Measurements from ENCODE around the gene EVX2. TPM values are rescaled to one million over a fixed set of nuclear protein-coding genes. Genes with fewer than 3 reads are reported as not detected.

The EVX2 gene
- total and polyA plus RNA-seq, 2 of the 4 experiments (the other 2 are of a cell fraction) = not detected

- no peak for TF ChIP-seq NFE2L2 (IDR thresholded peaks at IDR 0.05; ENCODE audit: low read depth, low read length)
- no peak for TF ChIP-seq CTCF (conservative IDR thresholded peaks at IDR 0.05; ENCODE audit: low read depth, low read length)
- no peak for TF ChIP-seq ELK1 (IDR thresholded peaks at IDR 0.05; ENCODE audit: borderline replicate concordance, low read depth, low read length)
- no peak for TF ChIP-seq CHD1 (IDR thresholded peaks at IDR 0.05; ENCODE audit: low read depth, low read length)
- no peak for TF ChIP-seq RCOR1 (IDR thresholded peaks at IDR 0.05; ENCODE audit: insufficient replicate concordance, low read length)
- no peak for TF ChIP-seq USF2 (IDR thresholded peaks at IDR 0.05; ENCODE audit: low read depth, low read length)
- TF ChIP-seq BHLHE40 (IDR thresholded peaks at IDR 0.05; ENCODE audit: low read depth, low read length) = no peak
- no peak for TF ChIP-seq RAD21 (IDR thresholded peaks at IDR 0.05; ENCODE audit: low read length)
- TF ChIP-seq MAFK (IDR thresholded peaks at IDR 0.05; ENCODE audit: low read depth, low read length) = no peak
- no peak for TF ChIP-seq RFX5 (IDR thresholded peaks at IDR 0.05; ENCODE audit: low read depth, low read length)
- TF ChIP-seq MAZ (IDR thresholded peaks at IDR 0.05; ENCODE audit: borderline replicate concordance, low read depth, low read length) = no peak
- TF ChIP-seq CEBPB (IDR thresholded peaks at IDR 0.05; ENCODE audit: low read depth, low read length) = no peak
- no peak for TF ChIP-seq MXI1 (IDR thresholded peaks at IDR 0.05; ENCODE audit: borderline replicate concordance, low read depth, low read length)
- no peak overlapping the region for H2BK120ac ChIP-seq (ENCODE audit: low read depth, low read length)
- no peaks in the 10 kb centered on the region for H4K20me1 ChIP-seq (ENCODE audit: insufficient read depth, low read length)
- ATAC-seq (ENCODE audit: low read depth) (no peak), DNase-seq (no peak)
- POLR2A ChIA-PET (ENCODE audit: unreplicated experiment) = no interaction called here
- no peak overlapping the region for H2AK5ac ChIP-seq (ENCODE audit: low read depth, low read length)
- H3K9ac ChIP-seq (ENCODE audit: low read depth, low read length) = no peak overlapping the region
- H3K4ac ChIP-seq (ENCODE audit: low read depth, low read length) = no peak overlapping the region
- no peak overlapping the region for H3K4me2 ChIP-seq (ENCODE audit: low read depth, low read length)
- H3K4me1 ChIP-seq (ENCODE audit: control insufficient read depth, insufficient read depth, low read length) = peaks cover 3% of the 10 kb centered on the region; the same call in 1 of the 2 replicates
- no peak overlapping the region for H2BK15ac ChIP-seq (ENCODE audit: low read depth, low read length)
- in situ Hi-C loops (cut with MboI; ENCODE audit: low sequenced_read_pairs) = loop anchor here (10.0 to 25.0 kb wide), 4 partner anchors 409 to 1357 kb away; no protein-coding TSS in a partner anchor
- no peak overlapping the region for H3K4me3 ChIP-seq (ENCODE audit: insufficient read depth, low read depth, low read length)
- no peaks in the 10 kb centered on the region for H3K36me3 ChIP-seq (ENCODE audit: control insufficient read depth, insufficient read depth, low read length)
- no peak overlapping the region for H4K8ac ChIP-seq (ENCODE audit: low read depth in 2 of 2, low read length in 2 of 2)
- H2BK5ac ChIP-seq (ENCODE audit: low read depth, low read length, poor library complexity, severe bottlenecking) = no peak overlapping the region
- dilution Hi-C loops (cut with HindIII; ENCODE audit: low sequenced_read_pairs, unreplicated experiment) = no loop called here
- no peaks in the 10 kb centered on the region for H3K9me1 ChIP-seq (ENCODE audit: insufficient read depth, low read length)
- no peak overlapping the region for H3K18ac ChIP-seq (ENCODE audit: low read depth, low read length)
- no peaks in the 10 kb centered on the region for H3K79me1 ChIP-seq (ENCODE audit: low read depth in 1 of 2, low read length in 2 of 2)
- H3K23ac ChIP-seq (ENCODE audit: low read depth, low read length) = no peak overlapping the region
- intact Hi-C loops (cut with micrococcal nuclease) = loop anchor here (10.0 kb wide), 1 partner anchor 1389 kb away; no protein-coding TSS in a partner anchor
- peaks cover 9% of the 10 kb centered on the region for H3K9me3 ChIP-seq (ENCODE audit: control insufficient read depth, insufficient read depth, low read length)
- BruUV-seq (replicated peaks) = no TSS peak
- no peak overlapping the region for H2AK9ac ChIP-seq (replicated peaks; ENCODE audit: low read depth, low read length, poor library complexity)
- no CpG with 5 or more reads among the region's 8 CpGs for WGBS, 2 experiments (ENCODE audit: extremely low coverage in 2 of 2, insufficient read length in 1 of 2)
- no peak overlapping the region for H3K27ac ChIP-seq (ENCODE audit: insufficient read depth, low read length)
- H3K27me3 ChIP-seq (ENCODE audit: control insufficient read depth, insufficient read depth, low read length) = peaks cover 91% of the 10 kb centered on the region
- no peak overlapping the region for H3K14ac ChIP-seq (replicated peaks; ENCODE audit: low read depth, low read length)
- no peak overlapping the region for H2BK20ac ChIP-seq (ENCODE audit: low read depth, low read length)
- H3K56ac ChIP-seq (ENCODE audit: extremely low read depth, insufficient read depth, low read length) = no peak overlapping the region
- H4K91ac ChIP-seq (ENCODE audit: insufficient read depth, low read depth, low read length) = no peak overlapping the region
- CTCF ChIA-PET = interaction anchor here (1.5 kb wide), 1 partner anchor 404 kb away, joined by 5 read pairs; no protein-coding TSS in a partner anchor
- no peak overlapping the region for H2AFZ ChIP-seq (replicated peaks; ENCODE audit: low read length, poor library complexity)
- no peak overlapping the region for H4K5ac ChIP-seq (ENCODE audit: low read depth, low read length)
Observed at GRCh38 chr2:176093898-176094249, 10.1 kb upstream of the EVX2 start.

All from IMR-90 (cell line).